Effector memory CD4-positive, alpha-beta T cell (primary cell): Measurements from ENCODE around the gene TFEB.

Experiments
- DNase-seq, 3 donors: peaks; one replicate each; pipeline ENCODE4 v3.0.0-alpha.2; 2020
- H3K27ac ChIP-seq: 2 replicates; pipeline ENCODE4 v1.7.0; 2013; ENCODE audit warnings: mild to moderate bottlenecking, low read length, moderate library complexity; ENCODE audit not compliant: insufficient read depth, poor library complexity, severe bottlenecking
- H3K27me3 ChIP-seq: replicated peaks from 2 replicates; pipeline ENCODE4 v1.7.0; 2013; ENCODE audit warnings: mild to moderate bottlenecking, low read length; ENCODE audit not compliant: insufficient read depth, control insufficient read depth, poor library complexity, severe bottlenecking
- H3K36me3 ChIP-seq: 2 replicates; pipeline ENCODE4 v1.7.0; 2013; ENCODE audit warnings: mild to moderate bottlenecking, low read length, moderate library complexity; ENCODE audit not compliant: control insufficient read depth, insufficient read depth
- H3K4me1 ChIP-seq: 2 replicates; pipeline ENCODE4 v1.7.0; 2013; ENCODE audit warnings: low read length, mild to moderate bottlenecking; ENCODE audit not compliant: control insufficient read depth, insufficient read depth, poor library complexity, severe bottlenecking
- H3K4me3 ChIP-seq: 2 replicates; pipeline ENCODE4 v1.7.0; 2013; ENCODE audit warnings: low read length, low read depth, mild to moderate bottlenecking; ENCODE audit not compliant: insufficient read depth, poor library complexity, severe bottlenecking
- H3K9me3 ChIP-seq: 2 replicates; pipeline ENCODE4 v1.7.0; 2013; ENCODE audit warnings: mild to moderate bottlenecking, low read length, moderate library complexity; ENCODE audit not compliant: control insufficient read depth

The TFEB gene

DNA sequence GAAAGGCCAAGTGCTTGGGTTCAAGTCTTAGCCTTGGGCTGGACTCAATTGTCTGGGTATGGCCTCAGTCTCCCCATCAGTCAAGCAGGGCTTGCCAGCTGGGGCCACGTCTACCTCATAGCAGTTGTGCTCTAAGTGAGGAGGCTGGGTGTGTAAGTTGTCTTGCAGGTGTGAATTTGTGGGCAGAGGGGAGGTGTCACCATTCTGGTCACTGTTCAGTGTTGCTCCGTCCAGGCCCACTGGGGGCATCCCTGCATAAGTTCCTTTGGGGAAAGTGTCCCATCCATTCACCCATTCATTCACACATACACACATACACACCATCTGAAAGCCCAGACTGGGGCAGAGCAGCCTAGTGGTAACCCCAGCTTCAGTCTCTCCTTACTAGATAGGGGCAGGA lies 36.3 kb downstream of the TFEB start:
- Histone ChIP-seq H3K27ac (no peak overlapping the region), H3K27me3 (no peaks in the 10 kb centered on the region), H3K9me3 (no peaks in the 10 kb centered on the region), H3K4me1 (no peaks in the 10 kb centered on the region), H3K4me3 (no peak overlapping the region), H3K36me3 (no peaks in the 10 kb centered on the region)
- DNase-seq: no peak

DNA sequence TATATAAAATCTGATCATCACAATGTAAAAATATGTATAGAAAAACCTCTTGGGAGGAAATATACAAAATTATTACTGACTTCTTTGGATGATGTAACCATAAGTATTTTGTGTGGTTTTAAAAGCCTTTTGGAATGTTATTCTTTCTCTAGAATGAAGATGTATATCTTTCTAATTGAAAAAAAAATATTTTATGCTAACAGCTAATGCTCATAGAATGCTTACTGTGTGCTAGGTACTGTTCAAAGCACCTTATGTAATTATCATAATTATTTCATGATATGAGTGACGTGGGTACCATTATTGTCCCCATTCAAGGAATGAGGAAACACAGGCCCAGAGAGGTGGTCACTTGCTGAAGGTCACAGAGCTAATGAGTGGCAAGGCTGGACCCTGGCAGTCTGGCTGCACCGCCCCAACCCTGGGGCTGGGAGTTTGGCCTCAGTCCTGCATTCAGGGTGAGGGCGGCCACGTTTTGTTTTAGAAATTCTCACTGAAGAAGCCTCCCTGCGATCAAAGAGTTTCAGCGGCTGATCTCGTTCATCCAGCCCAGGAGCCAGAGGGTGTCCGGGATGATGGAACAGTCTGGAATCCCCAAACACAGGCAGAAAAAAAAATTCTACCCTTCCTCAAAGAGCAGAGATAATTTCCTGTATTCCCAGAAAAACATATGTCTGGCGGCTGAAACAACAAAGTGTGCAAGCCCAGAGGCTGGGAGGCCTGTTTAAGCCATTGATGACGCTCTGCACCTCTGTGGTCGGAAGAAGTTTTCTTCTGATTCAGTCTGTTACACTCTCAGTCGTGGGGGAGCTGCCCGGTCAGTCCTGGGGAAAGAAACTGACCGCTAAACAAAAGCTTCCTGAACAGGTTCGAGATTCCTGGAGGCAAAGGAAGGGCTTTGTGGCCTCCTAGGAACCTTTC lies 37.3 kb downstream of the TFEB start:
- Histone ChIP-seq H3K4me3 (no peak overlapping the region), H3K27ac (no peak overlapping the region), H3K9me3 (no peaks in the 10 kb centered on the region), H3K4me1 (no peaks in the 10 kb centered on the region), H3K27me3 (no peaks in the 10 kb centered on the region), H3K36me3 (no peaks in the 10 kb centered on the region)
- no peak for DNase-seq

DNA sequence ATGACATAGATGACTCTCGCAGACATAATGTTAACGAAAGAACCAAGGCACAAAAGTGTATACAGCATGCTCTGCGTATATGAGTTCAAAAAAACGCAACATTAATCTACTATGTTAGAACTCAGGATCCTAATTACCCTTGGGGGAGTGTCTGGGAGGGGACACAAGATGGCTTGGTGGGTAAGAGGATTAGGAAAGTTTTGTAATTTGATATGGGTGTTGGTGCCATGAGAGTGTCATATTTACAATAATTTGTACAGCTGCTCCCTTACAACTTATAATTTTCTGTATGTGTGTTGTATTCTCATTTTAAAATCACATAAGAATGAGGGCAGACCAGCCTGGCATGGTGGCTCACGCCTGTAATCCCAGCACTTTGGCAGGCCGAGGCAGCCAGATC lies 38.6 kb downstream of the TFEB start:
- no peak overlapping the region for H3K4me3 ChIP-seq
- H3K27me3 ChIP-seq: no peaks in the 10 kb centered on the region
- no peak overlapping the region for H3K27ac ChIP-seq
- no peaks in the 10 kb centered on the region for H3K9me3 ChIP-seq
- no peaks in the 10 kb centered on the region for H3K36me3 ChIP-seq
- no peak for DNase-seq
- no peaks in the 10 kb centered on the region for H3K4me1 ChIP-seq

DNA sequence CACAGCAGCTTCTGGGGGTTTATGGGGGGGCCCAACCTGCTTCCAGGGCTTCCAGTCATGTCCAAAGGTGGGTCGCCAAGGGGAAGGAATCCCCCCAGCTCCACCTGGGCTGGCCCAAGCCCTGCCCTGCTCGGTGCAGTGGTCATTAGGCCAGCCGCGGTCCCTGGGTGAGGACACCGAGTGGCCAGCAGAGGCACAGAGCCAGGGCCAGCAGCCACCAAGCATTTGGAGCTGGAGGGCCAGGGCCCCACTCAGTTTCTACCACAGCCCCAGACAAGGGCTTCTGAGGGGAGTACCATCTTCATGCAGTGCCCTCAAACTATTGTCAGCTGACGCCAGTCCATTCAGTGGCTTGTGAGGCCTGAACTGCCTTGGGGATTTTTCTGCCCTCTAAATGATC lies 39.6 kb downstream of the TFEB start:
- H3K36me3 ChIP-seq: no peaks in the 10 kb centered on the region
- no peak for DNase-seq

DNA sequence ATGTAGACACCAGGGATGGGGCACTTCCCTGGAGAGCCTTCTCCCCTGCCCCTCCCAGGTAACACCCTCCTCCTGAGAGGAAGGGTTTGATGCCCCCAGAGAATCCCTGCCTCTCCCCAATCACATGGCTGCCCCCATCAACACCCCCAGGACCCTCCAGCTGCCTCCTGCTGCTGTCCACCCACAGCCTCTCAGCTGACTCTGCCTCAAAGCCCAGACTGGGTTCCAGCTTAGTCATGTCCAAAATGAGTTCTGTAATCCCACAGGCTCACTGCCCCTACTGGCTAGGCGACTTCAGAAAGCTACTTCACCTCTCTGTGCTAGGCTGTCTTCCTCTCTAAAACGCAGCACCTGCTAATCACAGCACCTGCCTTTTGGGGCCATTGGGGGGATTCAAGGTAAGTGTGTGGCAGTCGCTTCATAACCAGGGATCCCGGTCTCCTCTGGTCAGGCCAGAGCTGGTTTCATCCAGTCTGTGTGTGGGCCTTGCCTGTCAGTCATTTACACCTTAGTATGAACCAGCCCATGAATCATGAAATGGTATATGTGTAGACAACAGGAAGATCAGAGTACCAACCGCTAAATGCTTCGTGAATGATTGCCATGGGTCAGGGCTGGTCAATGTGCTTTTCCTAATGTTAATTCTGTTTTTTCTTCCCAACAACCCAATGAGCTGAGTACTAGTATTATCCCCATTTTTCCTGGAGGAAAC lies 40.4 kb downstream of the TFEB start:
- no peak overlapping the region for H3K27ac ChIP-seq
- H3K4me3 ChIP-seq: no peak overlapping the region
- no peaks in the 10 kb centered on the region for H3K27me3 ChIP-seq
- no peak for DNase-seq
- H3K9me3 ChIP-seq: no peaks in the 10 kb centered on the region
- no peaks in the 10 kb centered on the region for H3K4me1 ChIP-seq
- H3K36me3 ChIP-seq: peaks cover 5% of the 10 kb centered on the region

More for the DNA sequence above, 39.6 kb downstream of the TFEB start:
- H3K27me3 ChIP-seq: no peaks in the 10 kb centered on the region
- no peaks in the 10 kb centered on the region for H3K9me3 ChIP-seq
- H3K4me1 ChIP-seq: no peaks in the 10 kb centered on the region
- H3K27ac ChIP-seq: no peak overlapping the region
- no peak overlapping the region for H3K4me3 ChIP-seq

DNA sequence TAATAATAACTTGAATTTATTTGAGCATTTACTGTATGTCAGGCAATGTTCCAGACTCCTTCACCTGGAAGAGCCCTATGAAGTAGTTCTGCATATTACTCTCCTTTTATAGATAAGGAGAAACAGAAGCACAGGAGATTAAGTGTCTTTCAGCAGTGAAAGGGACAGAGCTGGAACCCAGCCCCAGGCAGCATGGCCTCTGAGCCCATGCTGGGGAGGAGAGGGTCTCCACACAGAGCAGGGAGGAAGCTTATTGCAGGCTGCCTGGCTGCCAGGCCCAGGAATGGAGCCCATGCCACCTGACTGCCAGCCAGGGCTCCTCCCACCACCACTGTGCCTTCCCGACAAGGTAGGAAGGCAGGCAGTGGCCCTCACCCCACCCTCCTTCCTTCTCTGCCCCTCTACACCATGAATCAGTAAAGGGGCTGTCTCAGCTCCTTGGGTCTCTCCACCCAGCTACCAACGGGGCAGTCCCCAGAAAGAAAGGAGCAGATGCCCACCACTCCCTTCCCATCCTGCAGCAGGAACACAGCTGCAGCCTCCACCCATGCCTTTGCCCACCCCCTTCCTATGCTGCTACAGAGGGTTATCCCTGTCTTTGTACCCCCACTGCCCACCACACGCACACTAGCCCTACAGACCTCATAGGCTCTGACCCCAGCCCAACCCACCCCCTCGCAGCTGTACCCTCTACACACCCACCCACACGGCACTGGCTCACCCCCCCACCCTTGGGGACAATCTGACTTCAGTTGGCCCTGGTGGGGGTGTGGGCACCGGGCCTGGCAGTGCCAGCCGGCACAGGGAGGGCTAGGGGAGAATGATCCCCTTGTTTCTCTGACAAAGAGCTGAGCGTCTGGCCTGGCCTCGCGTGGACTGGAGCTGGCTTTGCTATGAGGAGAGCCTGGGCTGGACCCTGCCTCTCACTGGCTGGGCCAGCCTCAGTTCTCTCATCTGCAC lies 41.8 kb downstream of the TFEB start:
- Histone ChIP-seq H3K27me3 (no peaks in the 10 kb centered on the region), H3K9me3 (no peaks in the 10 kb centered on the region), H3K36me3 (peaks cover 11% of the 10 kb centered on the region), H3K4me1 (no peaks in the 10 kb centered on the region), H3K27ac (no peak overlapping the region), H3K4me3 (no peak overlapping the region)
- DNase-seq: no peak

DNA sequence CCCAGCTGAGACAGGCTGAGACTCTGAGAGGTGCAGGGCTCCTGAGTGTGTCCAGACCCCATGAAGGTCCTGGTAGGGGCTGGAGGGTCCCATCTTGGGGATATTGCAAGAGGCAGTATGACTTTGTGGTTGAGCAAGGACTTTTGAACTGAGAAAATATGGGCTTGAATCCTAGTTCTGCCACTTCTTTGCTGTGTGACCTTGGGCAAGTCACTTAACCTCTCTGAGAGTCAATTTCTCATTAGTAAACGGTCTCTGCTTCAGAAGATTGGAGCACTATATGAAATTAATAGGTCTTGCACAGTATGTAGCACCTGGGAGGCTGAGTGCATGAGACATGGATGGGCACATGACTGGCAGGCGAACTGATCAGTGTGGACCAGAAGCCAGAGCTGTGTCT lies 42.7 kb downstream of the TFEB start:
- no peak overlapping the region for H3K27ac ChIP-seq
- H3K9me3 ChIP-seq: no peaks in the 10 kb centered on the region
- peaks cover 19% of the 10 kb centered on the region for H3K36me3 ChIP-seq
- no peak for DNase-seq
- H3K4me1 ChIP-seq: no peaks in the 10 kb centered on the region
- no peaks in the 10 kb centered on the region for H3K27me3 ChIP-seq
- no peak overlapping the region for H3K4me3 ChIP-seq

DNA sequence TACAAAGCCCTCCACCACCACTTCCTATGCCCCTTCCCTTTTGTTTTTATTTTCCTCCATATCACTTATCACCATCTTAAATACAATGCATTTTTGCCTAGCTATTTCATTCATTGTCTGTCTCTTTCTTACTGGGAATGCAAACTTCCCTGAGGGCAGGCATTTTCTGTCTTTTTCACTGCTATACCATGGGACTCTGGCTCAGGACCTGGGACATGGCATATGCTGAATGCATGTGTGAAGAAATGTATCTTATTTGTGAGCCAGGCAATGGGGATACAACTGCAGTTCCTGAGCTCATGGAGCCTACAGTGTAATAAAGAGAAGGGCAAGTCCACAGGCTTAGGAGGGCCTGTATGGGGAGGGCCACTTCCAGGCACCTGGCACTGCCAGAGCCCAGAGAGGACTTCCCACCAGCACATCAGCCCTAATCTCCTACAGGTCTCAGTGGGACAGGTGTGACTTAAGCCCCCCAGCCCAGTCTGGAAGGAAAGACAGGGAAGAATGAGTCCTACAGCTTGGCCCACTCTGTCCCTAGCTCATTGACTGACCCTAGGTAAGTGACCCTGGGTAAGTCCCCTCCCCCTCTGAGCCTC lies 43.2 kb downstream of the TFEB start:
- H3K4me3 ChIP-seq: no peak overlapping the region
- H3K36me3 ChIP-seq: peaks cover 21% of the 10 kb centered on the region
- no peaks in the 10 kb centered on the region for H3K4me1 ChIP-seq
- no peak for DNase-seq
- H3K9me3 ChIP-seq: no peaks in the 10 kb centered on the region
- H3K27me3 ChIP-seq: no peaks in the 10 kb centered on the region
- no peak overlapping the region for H3K27ac ChIP-seq

DNA sequence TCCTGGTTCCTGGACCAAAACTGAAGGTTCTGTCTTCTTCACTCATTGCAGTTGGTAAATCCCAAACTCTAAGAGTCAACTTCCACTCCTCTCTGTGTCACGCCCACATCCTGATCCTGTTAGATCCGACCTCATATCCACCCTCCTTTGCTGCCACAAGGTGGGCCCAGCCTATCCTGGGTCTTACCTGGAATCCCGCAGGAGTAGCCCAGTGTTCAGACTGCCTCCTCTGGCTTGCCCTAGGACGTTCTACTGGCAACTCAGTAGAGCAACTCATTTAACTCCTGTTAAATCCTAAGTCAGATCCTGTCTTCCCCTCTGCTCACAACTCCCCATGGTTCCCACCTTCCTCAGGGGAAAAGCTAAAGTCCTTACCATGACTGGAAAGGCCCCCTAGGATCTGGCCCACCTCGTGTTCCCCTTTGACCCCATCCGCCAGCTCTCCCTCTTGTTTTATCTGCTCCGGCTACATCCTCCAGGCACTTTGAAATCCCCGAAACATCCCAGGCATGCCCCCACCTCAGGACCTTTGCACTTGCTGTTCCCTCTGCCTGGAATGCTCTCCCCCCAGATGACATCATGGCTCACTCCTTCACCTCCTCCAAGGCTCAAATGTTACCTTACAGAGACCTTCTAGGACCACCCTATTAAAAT lies 43.9 kb downstream of the TFEB start:
- Histone ChIP-seq H3K4me1 (no peaks in the 10 kb centered on the region), H3K27ac (no peak overlapping the region), H3K9me3 (no peaks in the 10 kb centered on the region), H3K27me3 (no peaks in the 10 kb centered on the region), H3K36me3 (peaks cover 24% of the 10 kb centered on the region), H3K4me3 (no peak overlapping the region)
- DNase-seq: no peak
